ENCODE measurements around the gene CD53.

The CD53 gene

GRCh38 chr1:110872366-110872744 lies 593 bp upstream of the CD53 start:
- TF ChIP-seq GATA3 (IDR thresholded peaks at IDR 0.05; ENCODE audit: low read depth, low read length) (no peak), GATA2 (IDR thresholded peaks at IDR 0.05; ENCODE audit: low read depth, low read length) (no peak)

- TF ChIP-seq GATA2 (IDR thresholded peaks at IDR 0.05; ENCODE audit: low read depth, low read length) (no peak), GATA3 (IDR thresholded peaks at IDR 0.05; ENCODE audit: low read depth, low read length) (no peak)
Observed at GRCh38 chr1:110873856-110874255, 908 bp downstream of the CD53 start.

- TF ChIP-seq GATA2 (IDR thresholded peaks at IDR 0.05; ENCODE audit: low read depth, low read length): no peak
- TF ChIP-seq GATA3 (IDR thresholded peaks at IDR 0.05; ENCODE audit: low read depth, low read length): no peak
Observed at GRCh38 chr1:110874324-110875215, 1.6 kb downstream of the CD53 start.

GRCh38 chr1:110875216-110875731 lies 2.3 kb downstream of the CD53 start:
- TF ChIP-seq GATA2 (IDR thresholded peaks at IDR 0.05; ENCODE audit: low read depth, low read length): no peak

- TF ChIP-seq GATA3 (IDR thresholded peaks at IDR 0.05; ENCODE audit: low read depth, low read length) (no peak), GATA2 (IDR thresholded peaks at IDR 0.05; ENCODE audit: low read depth, low read length) (no peak)
Observed at GRCh38 chr1:110876748-110877341, 3.9 kb downstream of the CD53 start.

GRCh38 chr1:110877364-110877763 lies 4.4 kb downstream of the CD53 start:
- TF ChIP-seq GATA3 (IDR thresholded peaks at IDR 0.05; ENCODE audit: low read depth, low read length) (no peak), GATA2 (IDR thresholded peaks at IDR 0.05; ENCODE audit: low read depth, low read length) (no peak)

GRCh38 chr1:110877776-110878175 lies 4.8 kb downstream of the CD53 start:
- no peak for TF ChIP-seq GATA2 (IDR thresholded peaks at IDR 0.05; ENCODE audit: low read depth, low read length)
- no peak for TF ChIP-seq GATA3 (IDR thresholded peaks at IDR 0.05; ENCODE audit: low read depth, low read length)

- TF ChIP-seq GATA2 (IDR thresholded peaks at IDR 0.05; ENCODE audit: low read depth, low read length) (no peak), GATA3 (IDR thresholded peaks at IDR 0.05; ENCODE audit: low read depth, low read length) (no peak)
Observed at GRCh38 chr1:110878591-110878990, 5.6 kb downstream of the CD53 start.

- TF ChIP-seq GATA3 (IDR thresholded peaks at IDR 0.05; ENCODE audit: low read depth, low read length): no peak
- no peak for TF ChIP-seq GATA2 (IDR thresholded peaks at IDR 0.05; ENCODE audit: low read depth, low read length)
Observed at GRCh38 chr1:110878993-110879392, 6.0 kb downstream of the CD53 start.

- no peak for TF ChIP-seq GATA3 (IDR thresholded peaks at IDR 0.05; ENCODE audit: low read depth, low read length)
- no peak for TF ChIP-seq GATA2 (IDR thresholded peaks at IDR 0.05; ENCODE audit: low read depth, low read length)
Observed at GRCh38 chr1:110879758-110880606, 7.0 kb downstream of the CD53 start.

GRCh38 chr1:110880708-110881374 lies 7.9 kb downstream of the CD53 start:
- TF ChIP-seq GATA2 (IDR thresholded peaks at IDR 0.05; ENCODE audit: low read depth, low read length): no peak

GRCh38 chr1:110888049-110888448 lies 15.1 kb downstream of the CD53 start:
- no peak for TF ChIP-seq GATA2 (IDR thresholded peaks at IDR 0.05; ENCODE audit: low read depth, low read length)

GRCh38 chr1:110888641-110889040 lies 15.7 kb downstream of the CD53 start:
- TF ChIP-seq GATA3 (IDR thresholded peaks at IDR 0.05; ENCODE audit: low read depth, low read length) (no peak), GATA2 (IDR thresholded peaks at IDR 0.05; ENCODE audit: low read depth, low read length) (no peak)

All from SH-SY5Y (cell line).